HG02588 (cell line): ENCODE data around the gene AP2B1.

ENCODE experiments used
- ATAC-seq: cut with Tn5 transposase; IDR thresholded peaks from one replicate; pipeline ENCODE4 v1.9.1; 2021; ENCODE audit warnings: mild to moderate bottlenecking, moderate library complexity; ENCODE audit not compliant: unreplicated experiment

AP2B1 gene

GRCh38 chr17:35621768-35622167 lies 34.6 kb downstream of the AP2B1 start:
- no peak for ATAC-seq

- no peak for ATAC-seq
Observed at GRCh38 chr17:35627417-35627816, 40.3 kb downstream of the AP2B1 start.

- no peak for ATAC-seq
Observed at GRCh38 chr17:35630530-35631148, 43.5 kb downstream of the AP2B1 start.

- ATAC-seq, result no peak
Observed at GRCh38 chr17:35641032-35641431, 53.9 kb downstream of the AP2B1 start.

- ATAC-seq, result no peak
Observed at GRCh38 chr17:35645923-35646322, 58.8 kb downstream of the AP2B1 start.

- no peak for ATAC-seq
Observed at GRCh38 chr17:35651467-35651866, 64.3 kb downstream of the AP2B1 start.

GRCh38 chr17:35653619-35654361 lies 66.7 kb downstream of the AP2B1 start:
- ATAC-seq, result no peak

- no peak for ATAC-seq
Observed at GRCh38 chr17:35655303-35655702, 68.2 kb downstream of the AP2B1 start.

- no peak for ATAC-seq
Observed at GRCh38 chr17:35660902-35661301, 73.8 kb downstream of the AP2B1 start.

- ATAC-seq, result no peak
Observed at GRCh38 chr17:35664685-35665084, 77.6 kb downstream of the AP2B1 start.

- ATAC-seq, result no peak
Observed at GRCh38 chr17:35665662-35666061, 78.5 kb downstream of the AP2B1 start.

- no peak for ATAC-seq
Observed at GRCh38 chr17:35666070-35666469, 78.9 kb downstream of the AP2B1 start.

- no peak for ATAC-seq
Observed at GRCh38 chr17:35666967-35667532, 79.9 kb downstream of the AP2B1 start.

GRCh38 chr17:35668802-35669201 lies 81.7 kb downstream of the AP2B1 start:
- no peak for ATAC-seq

- no peak for ATAC-seq
Observed at GRCh38 chr17:35674552-35674951, 87.4 kb downstream of the AP2B1 start.

- ATAC-seq, result no peak
Observed at GRCh38 chr17:35676441-35676840, 89.3 kb downstream of the AP2B1 start.

- no peak for ATAC-seq
Observed at GRCh38 chr17:35679007-35679682, 92.0 kb downstream of the AP2B1 start.

- no peak for ATAC-seq
Observed at GRCh38 chr17:35683591-35683990, 96.5 kb downstream of the AP2B1 start.

- ATAC-seq, result no peak
Observed at GRCh38 chr17:35684055-35684802, 97.1 kb downstream of the AP2B1 start.

GRCh38 chr17:35692512-35693210 lies 105.5 kb downstream of the AP2B1 start:
- ATAC-seq, result no peak
